Measurements from ENCODE around the gene MAOB.

DNA sequence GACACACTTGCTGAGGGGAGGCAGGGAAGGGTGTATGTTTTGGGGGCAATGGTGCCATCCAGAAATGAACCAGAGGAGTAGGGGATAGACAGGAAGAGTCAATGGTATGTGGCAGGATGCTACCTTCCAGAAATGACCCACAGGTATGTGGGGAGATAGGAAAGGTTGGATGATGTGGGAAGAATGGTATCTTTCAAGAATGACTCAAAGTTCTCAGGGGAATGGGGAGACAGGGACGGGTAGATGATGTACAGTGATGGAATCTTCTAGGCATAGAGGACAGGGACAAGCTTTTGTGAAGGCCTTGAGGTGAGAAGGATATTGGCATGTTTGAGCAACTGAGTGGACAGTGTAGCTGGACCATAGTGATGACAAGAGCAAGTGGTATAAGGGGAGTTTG lies 161.3 kb downstream of the MAOB start:
- TF ChIP-seq POLR2A (IDR thresholded peaks at IDR 0.05) (no peak), CTCF (IDR thresholded peaks at IDR 0.05) (no peak)
